Fibroblast of skin of left biceps (primary cell): ENCODE measurements around the gene KAZALD1.
"Not testable (repeated sequence)": the region's sequence is repeated elsewhere in the genome, so short reads cannot be mapped to it uniquely, and the experiment has no call there.

Source experiments
- DNase-seq, 2 experiments: peaks; one replicate each; pipeline ENCODE4 v3.0.0-alpha.2; 2013; ENCODE audit warnings: low read depth in 2 of 2

The KAZALD1 gene

GRCh38 chr10:101030496-101031127 is 31.2 kb upstream of the KAZALD1 start:
- no peak for DNase-seq

GRCh38 chr10:101031128-101031795 is 30.5 kb upstream of the KAZALD1 start, which contains the start of the genes PDZD7 and SFXN3:
PDZD7 (minus strand) TSS chr10:101031129; CDS start chr10:101030219, 910 bp downstream.
SFXN3 (plus strand) TSS chr10:101031234; CDS start chr10:101034695, 3,461 bp downstream.
- DNase-seq, result peak; percentile 81 to 88

GRCh38 chr10:101031796-101032636 is 29.8 kb upstream of the KAZALD1 start:
- no peak for DNase-seq

GRCh38 chr10:101032637-101033224 is 29.1 kb upstream of the KAZALD1 start:
- DNase-seq, result peak; percentile 59 to 69

- no peak for DNase-seq
These were observed 28.5 kb upstream of the KAZALD1 start for GRCh38 chr10:101033276-101033675.

- not testable (repeated sequence) for DNase-seq
These were observed 27.4 kb upstream of the KAZALD1 start for GRCh38 chr10:101034404-101034803.

- DNase-seq, result no peak
These were observed 26.5 kb upstream of the KAZALD1 start for GRCh38 chr10:101035314-101035713.

- DNase-seq, result no peak
These were observed 25.7 kb upstream of the KAZALD1 start for GRCh38 chr10:101035916-101036702.

- DNase-seq, result no peak
These were observed 25.1 kb upstream of the KAZALD1 start for GRCh38 chr10:101036726-101037125.

GRCh38 chr10:101038484-101038883 is 23.3 kb upstream of the KAZALD1 start:
- no peak for DNase-seq

- no peak for DNase-seq
These were observed 21.7 kb upstream of the KAZALD1 start for GRCh38 chr10:101040061-101040460.

- DNase-seq, result no peak
These were observed 20.9 kb upstream of the KAZALD1 start for GRCh38 chr10:101040851-101041250.

GRCh38 chr10:101041252-101041761 is 20.5 kb upstream of the KAZALD1 start:
- no peak for DNase-seq

- no peak for DNase-seq
These were observed 19.7 kb upstream of the KAZALD1 start for GRCh38 chr10:101042118-101042517.

- peak; percentile 85 to 86 for DNase-seq
These were observed 19.0 kb upstream of the KAZALD1 start for GRCh38 chr10:101042667-101043362.

GRCh38 chr10:101043363-101043707 is 18.5 kb upstream of the KAZALD1 start:
- DNase-seq, result no peak

- no peak for DNase-seq
These were observed 17.7 kb upstream of the KAZALD1 start for GRCh38 chr10:101044117-101044516.

GRCh38 chr10:101046332-101047238 is 15.2 kb upstream of the KAZALD1 start:
- DNase-seq, result no peak

- no peak for DNase-seq
These were observed 14.5 kb upstream of the KAZALD1 start for GRCh38 chr10:101047268-101047667.
